Measurements from ENCODE around the gene CYP4A22.

Gene CYP4A22

DNA sequence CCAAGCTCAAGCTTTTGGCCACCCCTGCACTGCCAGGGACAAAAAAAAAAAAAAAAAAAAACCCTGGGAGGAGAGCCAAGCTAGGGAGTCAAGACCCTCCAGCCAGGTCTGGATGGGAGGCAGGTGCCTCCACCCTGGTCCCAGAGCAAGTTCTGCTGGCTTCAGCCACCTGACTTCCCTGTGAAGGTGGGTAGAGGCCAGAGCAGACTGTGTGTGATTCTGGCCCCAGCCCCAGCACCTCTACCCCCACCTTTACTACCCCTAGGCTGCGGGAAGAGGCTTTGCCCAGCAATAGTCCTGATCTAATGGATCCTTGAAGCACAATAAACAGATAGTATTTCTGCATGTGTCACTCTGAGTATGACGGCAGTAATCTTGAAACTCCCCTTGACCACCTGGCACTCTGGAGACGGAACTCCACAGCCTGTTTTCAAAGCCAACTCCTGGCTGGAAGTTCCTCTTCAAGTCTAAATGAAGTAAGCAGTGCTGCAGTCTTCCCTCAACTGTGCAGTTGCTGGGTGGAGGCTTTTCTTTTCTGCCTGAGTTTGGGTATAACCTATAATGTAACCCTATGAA, 42.8 kb downstream of the CYP4A22 start:
- peaks cover 12 to 39% of the 10 kb centered on the region in 2 donors for H3K27me3 ChIP-seq (ENCODE audit: control insufficient read depth in 1 of 2, insufficient read depth in 2 of 2, low read length in 2 of 2)
- no peaks in the 10 kb centered on the region for H3K36me3 ChIP-seq (ENCODE audit: control insufficient read depth in 2 of 2, insufficient read depth in 2 of 2, low read length in 2 of 2)
- H3K9me3 ChIP-seq (ENCODE audit: control insufficient read depth in 2 of 2, low read length in 2 of 2) = no peaks in the 10 kb centered on the region
- no peak overlapping the region for H3K27ac ChIP-seq (ENCODE audit: low read length)
- peak overlapping the region in 1 of 2 donors; percentile 20 for H3K9ac ChIP-seq (ENCODE audit: low read length in 2 of 2)
- peak overlapping the region; percentile 70 to 79 for H3K4me3 ChIP-seq (ENCODE audit: low read length in 2 of 2)
- H3K4me1 ChIP-seq (ENCODE audit: control insufficient read depth, insufficient read depth, low read length) = peaks cover 12% of the 10 kb centered on the region

- H3K9me3 ChIP-seq (ENCODE audit: control insufficient read depth in 2 of 2, low read length in 2 of 2) = no peaks in the 10 kb centered on the region
- H3K27ac ChIP-seq (ENCODE audit: low read length) = no peak overlapping the region
- peaks cover 12% of the 10 kb centered on the region for H3K4me1 ChIP-seq (ENCODE audit: control insufficient read depth, insufficient read depth, low read length)
These were observed 43.4 kb downstream of the CYP4A22 start for GRCh38 chr1:47180603-47181094.

DNA sequence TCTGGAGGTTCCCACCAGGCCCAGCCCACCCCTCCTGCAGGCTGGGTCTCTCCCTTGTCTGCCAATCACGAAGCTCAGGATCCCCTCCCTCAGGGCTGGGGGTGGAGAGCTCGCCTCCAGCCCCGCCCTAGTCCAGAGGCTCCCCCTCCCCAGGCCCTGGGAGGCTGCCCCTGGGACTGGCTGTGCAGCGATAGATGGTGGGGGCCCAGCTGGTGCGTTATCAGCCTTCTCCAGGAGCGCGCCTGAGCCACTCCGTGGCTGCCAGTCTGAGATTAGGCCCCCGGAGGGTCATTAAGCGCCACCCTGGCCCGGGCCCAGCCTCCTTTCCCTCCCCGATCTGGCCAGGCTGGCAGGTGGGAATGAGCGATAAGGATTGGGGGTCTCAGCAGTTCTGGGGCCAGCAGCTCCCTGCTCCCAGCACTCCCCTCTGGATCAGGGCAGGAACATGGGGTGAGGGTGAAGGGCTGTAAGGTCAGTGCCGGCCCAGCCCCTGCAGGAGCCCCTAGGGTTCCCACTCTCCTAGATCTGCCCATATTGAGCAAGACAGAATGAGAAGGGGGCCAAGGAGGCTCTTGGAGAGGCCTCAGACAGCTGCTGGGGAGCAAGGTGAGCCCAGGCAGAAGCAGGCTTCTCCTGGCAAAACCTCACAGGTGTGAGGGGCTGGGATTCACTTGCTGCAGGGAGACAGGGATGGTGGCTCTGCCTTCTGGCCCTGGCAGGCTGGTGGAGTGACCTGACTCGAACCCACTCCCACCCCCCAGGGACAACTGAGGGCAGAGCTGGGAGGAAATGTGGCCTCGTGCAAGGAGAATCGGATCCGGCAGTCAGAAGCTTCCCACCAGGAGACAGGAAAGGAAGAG, 44.1 kb downstream of the CYP4A22 start:
- Histone ChIP-seq H3K4me1 (ENCODE audit: control insufficient read depth, insufficient read depth, low read length) (peaks cover 12% of the 10 kb centered on the region), H3K36me3 (ENCODE audit: control insufficient read depth in 2 of 2, insufficient read depth in 2 of 2, low read length in 2 of 2) (no peaks in the 10 kb centered on the region), H3K9ac (ENCODE audit: low read length in 2 of 2) (no peak overlapping the region), H3K4me3 (ENCODE audit: low read length in 2 of 2) (no peak overlapping the region), H3K27ac (ENCODE audit: low read length) (no peak overlapping the region), H3K27me3 (ENCODE audit: control insufficient read depth in 1 of 2, insufficient read depth in 2 of 2, low read length in 2 of 2) (peaks cover 9 to 29% of the 10 kb centered on the region in 2 donors), H3K9me3 (ENCODE audit: control insufficient read depth in 2 of 2, low read length in 2 of 2) (no peaks in the 10 kb centered on the region)

More at GRCh38 chr1:47180603-47181094, 43.4 kb downstream of the CYP4A22 start:
- Histone ChIP-seq H3K9ac (ENCODE audit: low read length in 2 of 2) (no peak overlapping the region), H3K27me3 (ENCODE audit: control insufficient read depth in 1 of 2, insufficient read depth in 2 of 2, low read length in 2 of 2) (peaks cover 11 to 36% of the 10 kb centered on the region in 2 donors), H3K4me3 (ENCODE audit: low read length in 2 of 2) (no peak overlapping the region), H3K36me3 (ENCODE audit: control insufficient read depth in 2 of 2, insufficient read depth in 2 of 2, low read length in 2 of 2) (no peaks in the 10 kb centered on the region)

GRCh38 chr1:47181955-47182675, 44.9 kb downstream of the CYP4A22 start:
- Histone ChIP-seq H3K4me3 (ENCODE audit: low read length in 2 of 2) (no peak overlapping the region), H3K9ac (ENCODE audit: low read length in 2 of 2) (no peak overlapping the region), H3K27me3 (ENCODE audit: control insufficient read depth in 1 of 2, insufficient read depth in 2 of 2, low read length in 2 of 2) (peaks cover 9 to 28% of the 10 kb centered on the region in 2 donors), H3K36me3 (ENCODE audit: control insufficient read depth in 2 of 2, insufficient read depth in 2 of 2, low read length in 2 of 2) (no peaks in the 10 kb centered on the region), H3K9me3 (ENCODE audit: control insufficient read depth in 2 of 2, low read length in 2 of 2) (no peaks in the 10 kb centered on the region), H3K27ac (ENCODE audit: low read length) (no peak overlapping the region), H3K4me1 (ENCODE audit: control insufficient read depth, insufficient read depth, low read length) (peaks cover 12% of the 10 kb centered on the region)

DNA sequence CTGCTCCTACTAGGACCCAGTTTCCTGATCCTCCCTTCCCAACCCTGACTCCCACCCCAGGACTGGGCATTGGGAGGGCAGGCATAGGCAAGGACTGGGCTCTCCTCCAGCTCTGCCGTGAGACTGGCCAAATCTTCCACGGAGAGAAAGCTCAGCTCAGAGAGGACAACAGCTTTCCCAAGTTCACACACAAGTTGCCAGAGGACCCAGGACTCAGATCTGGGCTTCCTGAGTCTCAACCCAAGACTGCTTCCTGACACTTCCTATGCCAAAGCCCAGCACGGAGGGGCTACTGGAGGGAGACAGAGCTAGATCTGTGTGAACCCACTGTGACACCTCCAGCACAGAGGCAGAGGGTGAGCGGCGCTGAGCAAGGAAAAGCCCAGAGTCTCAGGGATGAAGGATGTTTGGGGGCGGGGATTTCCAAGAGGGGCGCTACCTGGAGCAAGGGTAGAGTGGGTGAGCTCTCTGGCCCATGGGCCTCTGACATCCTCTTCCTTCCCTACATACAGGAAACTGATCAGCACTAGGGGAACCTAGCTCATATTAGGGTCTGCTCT, 45.5 kb downstream of the CYP4A22 start:
- Histone ChIP-seq H3K4me1 (ENCODE audit: control insufficient read depth, insufficient read depth, low read length) (peaks cover 12% of the 10 kb centered on the region), H3K36me3 (ENCODE audit: control insufficient read depth in 2 of 2, insufficient read depth in 2 of 2, low read length in 2 of 2) (no peaks in the 10 kb centered on the region), H3K27me3 (ENCODE audit: control insufficient read depth in 1 of 2, insufficient read depth in 2 of 2, low read length in 2 of 2) (peaks cover 9 to 28% of the 10 kb centered on the region in 2 donors), H3K9ac (ENCODE audit: low read length in 2 of 2) (no peak overlapping the region), H3K9me3 (ENCODE audit: control insufficient read depth in 2 of 2, low read length in 2 of 2) (no peaks in the 10 kb centered on the region), H3K27ac (ENCODE audit: low read length) (no peak overlapping the region), H3K4me3 (ENCODE audit: low read length in 2 of 2) (no peak overlapping the region)

DNA sequence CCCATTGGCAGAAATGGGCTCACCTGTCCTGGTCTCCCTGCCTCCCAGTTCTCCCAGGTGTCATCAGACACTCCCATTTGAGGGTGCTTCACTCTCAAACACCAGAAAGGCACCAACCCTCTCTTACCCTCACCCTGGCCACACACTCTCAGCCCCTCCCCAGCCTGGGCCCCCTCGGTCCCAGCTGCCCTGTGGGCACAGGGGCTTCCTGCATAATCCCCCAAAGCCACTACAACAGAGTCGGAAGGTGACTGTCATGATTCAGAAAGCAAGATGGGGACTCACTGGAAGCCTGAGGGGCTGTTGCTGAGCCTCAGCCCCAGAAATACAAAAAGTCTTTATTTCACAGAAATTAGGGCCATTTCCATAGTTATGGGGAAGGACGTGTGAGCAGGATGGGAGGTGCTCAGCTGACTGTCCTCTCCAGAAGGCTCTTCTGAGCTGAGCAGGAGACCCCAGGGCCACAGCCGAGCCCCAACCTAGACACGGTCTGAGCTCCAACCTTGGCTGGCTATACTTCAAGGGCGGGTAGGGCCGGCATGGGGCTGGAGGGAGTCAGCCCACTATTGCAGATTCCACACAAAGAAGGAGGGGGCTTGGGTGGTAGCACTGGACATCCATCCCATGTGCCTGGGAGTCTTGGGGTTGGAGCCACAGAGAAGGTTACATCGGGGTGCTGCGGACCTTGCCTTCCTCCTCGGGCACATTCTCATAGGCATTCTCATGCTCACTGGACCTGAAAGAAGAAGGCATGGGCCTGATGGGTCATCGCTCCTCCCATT, 46.3 kb downstream of the CYP4A22 start:
- no peaks in the 10 kb centered on the region for H3K36me3 ChIP-seq (ENCODE audit: control insufficient read depth in 2 of 2, insufficient read depth in 2 of 2, low read length in 2 of 2)
- H3K9me3 ChIP-seq (ENCODE audit: control insufficient read depth in 2 of 2, low read length in 2 of 2) = no peaks in the 10 kb centered on the region
- no peak overlapping the region for H3K4me3 ChIP-seq (ENCODE audit: low read length in 2 of 2)
- H3K27me3 ChIP-seq (ENCODE audit: control insufficient read depth in 1 of 2, insufficient read depth in 2 of 2, low read length in 2 of 2) = peaks cover 9 to 28% of the 10 kb centered on the region in 2 donors
- no peak overlapping the region for H3K9ac ChIP-seq (ENCODE audit: low read length in 2 of 2)
- peaks cover 12% of the 10 kb centered on the region for H3K4me1 ChIP-seq (ENCODE audit: control insufficient read depth, insufficient read depth, low read length)
- no peak overlapping the region for H3K27ac ChIP-seq (ENCODE audit: low read length)

GRCh38 chr1:47184090-47184821, 47.0 kb downstream of the CYP4A22 start:
- Histone ChIP-seq H3K4me3 (ENCODE audit: low read length in 2 of 2) (no peak overlapping the region), H3K36me3 (ENCODE audit: control insufficient read depth in 2 of 2, insufficient read depth in 2 of 2, low read length in 2 of 2) (no peaks in the 10 kb centered on the region), H3K9me3 (ENCODE audit: control insufficient read depth in 2 of 2, low read length in 2 of 2) (no peaks in the 10 kb centered on the region), H3K9ac (ENCODE audit: low read length in 2 of 2) (no peak overlapping the region), H3K4me1 (ENCODE audit: control insufficient read depth, insufficient read depth, low read length) (peaks cover 11% of the 10 kb centered on the region), H3K27me3 (ENCODE audit: control insufficient read depth in 1 of 2, insufficient read depth in 2 of 2, low read length in 2 of 2) (peaks cover 9 to 28% of the 10 kb centered on the region in 2 donors), H3K27ac (ENCODE audit: low read length) (no peak overlapping the region)

- peaks cover 9 to 27% of the 10 kb centered on the region in 2 donors for H3K27me3 ChIP-seq (ENCODE audit: control insufficient read depth in 1 of 2, insufficient read depth in 2 of 2, low read length in 2 of 2)
- no peak overlapping the region for H3K4me3 ChIP-seq (ENCODE audit: low read length in 2 of 2)
- no peaks in the 10 kb centered on the region for H3K9me3 ChIP-seq (ENCODE audit: control insufficient read depth in 2 of 2, low read length in 2 of 2)
- peaks cover 8% of the 10 kb centered on the region for H3K4me1 ChIP-seq (ENCODE audit: control insufficient read depth, insufficient read depth, low read length)
- H3K9ac ChIP-seq (ENCODE audit: low read length in 2 of 2) = no peak overlapping the region
- H3K27ac ChIP-seq (ENCODE audit: low read length) = no peak overlapping the region
- no peaks in the 10 kb centered on the region for H3K36me3 ChIP-seq (ENCODE audit: control insufficient read depth in 2 of 2, insufficient read depth in 2 of 2, low read length in 2 of 2)
These were observed 47.8 kb downstream of the CYP4A22 start for GRCh38 chr1:47184822-47185677.
